Measurements from ENCODE around the gene RCSD1. TPM values are rescaled to one million over a fixed set of nuclear protein-coding genes. Genes with fewer than 3 reads are reported as not detected.

The RCSD1 gene
- total RNA-seq, 5 donors from 2014 or later (not counting 1 experiment from before 2014, with no cell fraction given) = 101 to 126 (median 107) TPM

DNA sequence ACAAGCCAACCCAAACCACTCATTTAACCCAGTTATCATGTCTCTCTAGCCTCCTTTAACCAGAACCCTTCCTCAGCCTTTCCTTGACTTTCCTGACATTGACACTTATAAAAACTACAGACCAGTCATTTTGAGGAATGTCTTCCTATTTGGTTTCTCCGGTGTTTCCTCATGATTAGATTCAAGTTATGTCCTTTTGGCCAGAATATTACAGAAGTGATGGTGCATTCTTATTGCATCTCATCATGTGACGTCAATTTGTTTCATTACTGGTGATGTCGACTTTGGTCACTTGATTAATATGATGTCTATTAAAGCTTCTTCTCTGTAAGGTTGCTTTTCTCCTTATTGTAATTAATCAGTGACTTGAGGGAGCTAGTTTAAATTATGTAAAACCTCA, 6.1 kb upstream of the RCSD1 start:
- no peak for ATAC-seq (replicated peaks in 1 of 4)
- Mint-ChIP-seq H3K27me3 (no peaks in the 10 kb centered on the region), H3K27ac (peak overlapping the region; percentile 43 to 74), H3K36me3 (no peaks in the 10 kb centered on the region), H3K9me3 (peaks cover 0 to 12% (median 4%) of the 10 kb centered on the region in 3 donors), H3K4me3 (no peak overlapping the region), H3K4me1 (peaks cover 62 to 79% (median 75%) of the 10 kb centered on the region in 3 donors)
- ChIA-PET CTCF (interaction anchor here in 1 of 2 donors (0.6 to 1.2 kb wide), 6 partner anchors 13 to 57 kb away, joined by 3 to 5 read pairs (median 4); no protein-coding TSS in a partner anchor), POLR2A (interaction anchor here in 1 of 2 donors (0.7 kb wide), 1 partner anchor 44 kb away, joined by 8 read pairs; no protein-coding TSS in a partner anchor)
- WGBS (ENCODE audit: insufficient coverage) = no CpG with 5 or more reads among the region's 3 CpGs
- no peak for DNase-seq
- Histone ChIP-seq H3K36me3 (ENCODE audit: control insufficient read depth in 2 of 2, extremely low read depth in 1 of 2, insufficient read depth in 1 of 2, low read length in 1 of 2) (no peaks in the 10 kb centered on the region), H3K9me3 (no peaks in the 10 kb centered on the region), H3K27ac (ENCODE audit: low read length) (no peak overlapping the region), H3K4me3 (ENCODE audit: control insufficient read depth in 1 of 2, extremely low read depth in 1 of 2, low read length in 1 of 2) (no peak overlapping the region), H3K27me3 (replicated peaks in 1 of 2; ENCODE audit: control insufficient read depth in 2 of 2, extremely low read depth in 1 of 2, insufficient read depth in 2 of 2, low read length in 1 of 2) (no peaks in the 10 kb centered on the region), H3K4me1 (ENCODE audit: control insufficient read depth in 1 of 2, extremely low read depth in 1 of 2, insufficient read depth in 2 of 2, low read length in 2 of 2) (peaks cover 16 to 28% of the 10 kb centered on the region in 2 experiments)

DNA sequence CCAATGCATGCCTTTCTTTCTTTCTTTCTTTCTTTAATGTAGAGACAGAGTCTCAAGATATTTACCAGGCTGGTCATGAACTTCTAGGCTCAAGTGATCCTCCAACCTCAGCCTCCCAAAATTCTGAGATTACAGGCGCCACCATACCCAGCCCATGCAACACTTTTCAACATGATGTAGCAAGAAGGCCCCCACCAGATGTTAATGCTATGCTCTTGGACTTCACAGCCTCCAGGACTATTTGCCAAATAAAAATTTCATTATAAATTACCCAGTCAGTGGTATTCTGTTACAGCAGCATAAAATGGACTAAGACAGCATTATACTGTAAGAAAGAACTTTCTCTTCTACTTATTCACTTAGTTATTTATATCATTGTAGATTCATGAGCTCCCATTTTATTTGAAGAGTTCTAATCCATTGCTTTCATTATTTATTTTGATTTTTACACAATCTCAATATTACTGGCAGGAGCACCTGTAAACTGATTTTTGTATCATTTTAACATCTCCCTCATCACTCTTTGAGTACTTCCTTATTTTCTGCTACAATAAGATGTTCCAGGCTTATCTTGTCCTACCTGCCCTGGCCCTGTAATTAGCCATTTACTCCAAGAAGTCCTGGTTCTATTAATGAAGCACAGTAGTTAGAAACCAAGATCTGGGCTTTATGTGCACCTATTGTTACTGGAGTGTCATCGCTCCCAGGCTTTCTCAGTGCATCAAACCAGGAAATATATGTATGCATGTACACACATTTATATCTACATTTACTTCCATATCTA, 4.8 kb upstream of the RCSD1 start:
- no peak for ATAC-seq (replicated peaks in 1 of 4)
- Mint-ChIP-seq H3K27ac (peak overlapping the region; percentile 42 to 70), H3K36me3 (no peaks in the 10 kb centered on the region), H3K9me3 (peaks cover 0 to 12% (median 4%) of the 10 kb centered on the region in 3 donors), H3K27me3 (no peaks in the 10 kb centered on the region), H3K4me3 (no peak overlapping the region), H3K4me1 (peaks cover 61 to 75% (median 73%) of the 10 kb centered on the region in 3 donors)
- Histone ChIP-seq H3K4me1 (ENCODE audit: control insufficient read depth in 1 of 2, extremely low read depth in 1 of 2, insufficient read depth in 2 of 2, low read length in 2 of 2) (peaks cover 26 to 38% of the 10 kb centered on the region in 2 experiments), H3K36me3 (ENCODE audit: control insufficient read depth in 2 of 2, extremely low read depth in 1 of 2, insufficient read depth in 1 of 2, low read length in 1 of 2) (no peaks in the 10 kb centered on the region), H3K27me3 (replicated peaks in 1 of 2; ENCODE audit: control insufficient read depth in 2 of 2, extremely low read depth in 1 of 2, insufficient read depth in 2 of 2, low read length in 1 of 2) (no peaks in the 10 kb centered on the region), H3K9me3 (no peaks in the 10 kb centered on the region), H3K4me3 (ENCODE audit: control insufficient read depth in 1 of 2, extremely low read depth in 1 of 2, low read length in 1 of 2) (no peak overlapping the region), H3K27ac (ENCODE audit: low read length) (no peak overlapping the region)
- ChIA-PET CTCF (interaction anchor here in 1 of 2 donors (0.6 to 1.0 kb wide), 3 partner anchors 11 to 565 kb away, joined by 3 to 5 read pairs (median 3); no protein-coding TSS in a partner anchor), POLR2A (no interaction called here)
- 84% methylated on average over 2 of the region's 2 CpGs for WGBS (ENCODE audit: insufficient coverage)
- no peak for DNase-seq

DNA sequence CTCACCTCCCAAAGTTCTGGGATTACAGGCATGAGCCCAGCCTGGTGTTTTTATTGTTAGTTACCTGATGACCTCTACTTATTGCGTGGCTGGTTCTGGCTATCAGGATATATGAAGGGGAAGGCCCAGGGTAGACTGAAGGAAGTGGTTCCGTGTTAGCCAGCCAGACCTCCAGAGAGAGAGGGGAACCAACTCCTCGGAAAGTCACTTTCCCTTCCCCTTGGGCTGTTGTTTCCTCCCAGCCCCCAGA, 2.5 kb upstream of the RCSD1 start:
- H3K27me3 ChIP-seq (replicated peaks in 1 of 2; ENCODE audit: control insufficient read depth in 2 of 2, extremely low read depth in 1 of 2, insufficient read depth in 2 of 2, low read length in 1 of 2) = no peaks in the 10 kb centered on the region
- ATAC-seq (replicated peaks in 1 of 4) (peak in 2 of 4 experiments; percentile 1 to 3), DNase-seq (peak in 2 of 35 experiments; percentile 31 to 55)
- Mint-ChIP-seq H3K27me3 (no peaks in the 10 kb centered on the region), H3K9me3 (peaks cover 0 to 12% (median 4%) of the 10 kb centered on the region in 3 donors), H3K27ac (peak overlapping the region; percentile 99), H3K4me1 (peaks cover 51 to 71% (median 68%) of the 10 kb centered on the region in 3 donors), H3K36me3 (peaks cover 5% of the 10 kb centered on the region), H3K4me3 (peak overlapping the region; percentile 90 to 92 (median 91))
- H3K4me1 ChIP-seq (ENCODE audit: control insufficient read depth in 1 of 2, extremely low read depth in 1 of 2, insufficient read depth in 2 of 2, low read length in 2 of 2) = peaks cover 29 to 48% of the 10 kb centered on the region in 2 experiments
- peak overlapping the region in 1 of 2 donors; percentile 5 for H3K4me3 ChIP-seq (ENCODE audit: control insufficient read depth in 1 of 2, extremely low read depth in 1 of 2, low read length in 1 of 2)
- no peaks in the 10 kb centered on the region for H3K9me3 ChIP-seq
- H3K27ac ChIP-seq (ENCODE audit: low read length) = peak overlapping the region; percentile 87
- no CpG with 5 or more reads among the region's 3 CpGs for WGBS (ENCODE audit: insufficient coverage)
- no peaks in the 10 kb centered on the region for H3K36me3 ChIP-seq (ENCODE audit: control insufficient read depth in 2 of 2, extremely low read depth in 1 of 2, insufficient read depth in 1 of 2, low read length in 1 of 2)
- CTCF ChIA-PET = interaction anchor here (0.7 to 2.3 kb wide), 7 partner anchors 9 to 1918 kb away, joined by 3 to 17 read pairs (median 6); no protein-coding TSS in a partner anchor
- POLR2A ChIA-PET = interaction anchor here (0.5 to 0.6 kb wide), 2 partner anchors 10 to 53 kb away, joined by 3 read pairs; no protein-coding TSS in a partner anchor

DNA sequence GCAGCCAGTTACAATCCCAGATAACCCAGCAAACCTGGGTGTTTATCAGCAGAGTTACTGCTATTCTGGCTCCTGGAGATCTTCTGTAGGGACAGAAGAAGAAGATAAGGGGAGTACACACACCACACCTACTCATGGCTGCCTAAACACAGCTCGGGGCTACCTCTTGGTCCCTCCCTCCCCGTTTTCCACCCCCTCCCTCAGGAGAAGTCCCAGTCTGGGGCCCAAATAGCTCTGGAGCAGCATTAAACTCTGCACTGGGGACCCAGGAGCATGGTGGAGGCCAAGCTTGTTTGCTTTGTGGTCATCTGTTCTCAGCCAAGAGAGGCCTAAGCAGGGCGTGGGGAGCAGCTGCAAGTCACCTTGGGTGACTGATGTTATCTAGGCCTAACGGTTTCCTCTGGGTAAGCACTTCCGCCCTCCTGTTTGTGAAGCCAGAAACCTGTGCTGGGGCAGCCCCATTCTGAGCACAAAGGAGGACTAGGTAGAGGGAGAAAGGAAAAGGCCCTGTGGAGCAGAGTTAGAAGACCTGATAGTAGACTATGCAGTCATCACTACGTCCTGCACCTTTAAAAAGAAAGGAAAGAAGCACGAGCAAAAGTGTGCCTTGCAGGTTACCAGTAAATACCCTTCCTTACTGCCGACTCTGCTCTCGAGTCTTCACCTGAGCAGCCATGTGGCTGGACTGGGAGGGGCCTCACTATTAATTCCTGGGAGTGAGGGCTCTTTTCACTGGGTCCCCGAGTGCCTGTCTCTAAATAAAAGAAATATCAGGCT, 2.0 kb upstream of the RCSD1 start:
- peak overlapping the region; percentile 90 to 92 (median 91) for H3K4me3 Mint-ChIP-seq
- no peaks in the 10 kb centered on the region for H3K27me3 Mint-ChIP-seq
- H3K4me3 ChIP-seq (ENCODE audit: control insufficient read depth in 1 of 2, extremely low read depth in 1 of 2, low read length in 1 of 2) = peak overlapping the region in 1 of 2 donors; percentile 5
- DNase-seq (peak; percentile 56 to 88 (median 70)), ATAC-seq (replicated peaks in 1 of 4) (peak; percentile 77 to 85 (median 79))
- peaks cover 34 to 51% of the 10 kb centered on the region in 2 experiments for H3K4me1 ChIP-seq (ENCODE audit: control insufficient read depth in 1 of 2, extremely low read depth in 1 of 2, insufficient read depth in 2 of 2, low read length in 2 of 2)
- CTCF ChIA-PET = interaction anchor here (0.5 to 2.3 kb wide), 10 partner anchors 9 to 645 kb away, joined by 3 to 17 read pairs (median 5); no protein-coding TSS in a partner anchor
- H3K27ac ChIP-seq (ENCODE audit: low read length) = peak overlapping the region; percentile 87
- POLR2A ChIA-PET = interaction anchor here (0.5 to 1.6 kb wide), 8 partner anchors 9 to 863 kb away, joined by 3 to 12 read pairs (median 4); no protein-coding TSS in a partner anchor
- no peaks in the 10 kb centered on the region for H3K36me3 ChIP-seq (ENCODE audit: control insufficient read depth in 2 of 2, extremely low read depth in 1 of 2, insufficient read depth in 1 of 2, low read length in 1 of 2)
- peaks cover 5% of the 10 kb centered on the region for H3K36me3 Mint-ChIP-seq
- WGBS (ENCODE audit: insufficient coverage) = 2% methylated on average over 4 of the region's 10 CpGs
- H3K4me1 Mint-ChIP-seq = peaks cover 51 to 71% (median 68%) of the 10 kb centered on the region in 3 donors
- H3K9me3 ChIP-seq = no peaks in the 10 kb centered on the region
- H3K9me3 Mint-ChIP-seq = peaks cover 0 to 12% (median 4%) of the 10 kb centered on the region in 3 donors
- H3K27me3 ChIP-seq (replicated peaks in 1 of 2; ENCODE audit: control insufficient read depth in 2 of 2, extremely low read depth in 1 of 2, insufficient read depth in 2 of 2, low read length in 1 of 2) = no peaks in the 10 kb centered on the region
- H3K27ac Mint-ChIP-seq = peak overlapping the region; percentile 99

DNA sequence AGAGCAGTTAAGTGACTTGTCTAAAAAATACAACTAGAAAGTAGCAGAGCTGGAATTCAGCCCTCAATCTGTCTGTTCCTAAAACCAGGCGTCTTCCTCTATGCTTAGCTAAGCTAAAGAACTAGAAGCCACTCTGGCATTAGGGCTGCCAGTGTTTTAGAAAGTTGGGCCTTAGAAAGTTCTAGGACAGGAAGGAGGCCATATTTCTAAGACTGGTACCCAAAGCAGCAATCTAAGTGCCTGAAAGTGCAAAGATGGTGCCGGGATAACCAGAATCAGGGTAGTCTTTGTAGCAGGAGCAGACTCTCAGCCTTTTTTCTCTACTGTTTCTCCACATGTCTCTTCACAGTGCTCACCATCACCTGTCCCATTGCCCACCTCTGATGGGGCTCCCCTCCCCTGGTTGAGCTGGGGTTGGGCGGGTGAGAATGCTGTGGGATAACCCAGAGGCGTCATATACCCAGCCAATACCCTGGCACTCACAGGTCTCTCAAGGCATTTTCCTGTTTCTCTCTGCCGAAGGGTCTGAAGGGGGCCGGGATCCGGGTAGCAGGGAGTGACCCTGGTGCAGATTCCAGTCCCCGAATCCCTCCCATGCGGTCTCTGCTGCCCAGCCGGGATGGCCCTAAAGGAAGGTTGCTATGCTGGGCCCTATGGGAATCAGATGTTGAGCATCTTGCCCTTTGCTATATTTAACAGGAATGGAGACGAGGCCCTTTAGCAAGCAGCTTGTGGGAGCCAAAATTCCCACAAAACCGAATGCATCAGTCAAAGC, 1.1 kb upstream of the RCSD1 start:
- peaks cover 58 to 73% (median 72%) of the 10 kb centered on the region in 3 donors for H3K4me1 Mint-ChIP-seq
- peak overlapping the region; percentile 90 to 92 (median 91) for H3K4me3 Mint-ChIP-seq
- peak in 1 of 35 experiments; percentile 33 for DNase-seq
- peak overlapping the region; percentile 87 for H3K27ac ChIP-seq (ENCODE audit: low read length)
- no peaks in the 10 kb centered on the region for H3K9me3 ChIP-seq
- ChIA-PET CTCF (interaction anchor here in 1 of 2 donors (0.5 to 2.3 kb wide), 5 partner anchors 8 to 87 kb away, joined by 3 to 17 read pairs (median 6); no protein-coding TSS in a partner anchor), POLR2A (interaction anchor here (0.5 to 1.6 kb wide), 5 partner anchors 12 to 862 kb away, joined by 3 to 12 read pairs (median 7); no protein-coding TSS in a partner anchor)
- H3K27me3 ChIP-seq (replicated peaks in 1 of 2; ENCODE audit: control insufficient read depth in 2 of 2, extremely low read depth in 1 of 2, insufficient read depth in 2 of 2, low read length in 1 of 2) = no peaks in the 10 kb centered on the region
- peak overlapping the region in 1 of 2 donors; percentile 77 for H3K4me3 ChIP-seq (ENCODE audit: control insufficient read depth in 1 of 2, extremely low read depth in 1 of 2, low read length in 1 of 2)
- H3K36me3 ChIP-seq (ENCODE audit: control insufficient read depth in 2 of 2, extremely low read depth in 1 of 2, insufficient read depth in 1 of 2, low read length in 1 of 2) = peaks cover 0 to 5% of the 10 kb centered on the region in 2 donors
- H3K36me3 Mint-ChIP-seq = peaks cover 11% of the 10 kb centered on the region
- peaks cover 43 to 60% of the 10 kb centered on the region in 2 experiments for H3K4me1 ChIP-seq (ENCODE audit: control insufficient read depth in 1 of 2, extremely low read depth in 1 of 2, insufficient read depth in 2 of 2, low read length in 2 of 2)
- no peak for ATAC-seq (replicated peaks in 1 of 4)
- 37% methylated on average over 8 of the region's 12 CpGs for WGBS (ENCODE audit: insufficient coverage)
- peaks cover 0 to 12% (median 4%) of the 10 kb centered on the region in 3 donors for H3K9me3 Mint-ChIP-seq
- H3K27ac Mint-ChIP-seq = peak overlapping the region; percentile 99
- no peaks in the 10 kb centered on the region for H3K27me3 Mint-ChIP-seq
